HCT116 (cell line): ENCODE results near the gene ACBD6. TPM values are rescaled to one million over a fixed set of nuclear protein-coding genes. Genes with fewer than 3 reads are reported as not detected.
A peak's percentile ranks its signal among the peaks of the same experiment; 100 is the strongest.

Experiments
- ATAC-seq: fragments of 200-7000 bp; cut with Tn5 transposase; 2 replicates; pipeline ENCODE4 v1.9.1; 2020; ENCODE audit warnings: mild to moderate bottlenecking, moderate library complexity
- BruUV-seq: library from RNA; stranded (reverse); fragments of 400-500 nt; replicated peaks from 2 replicates; lab custom pipeline; 2021; lab: Mats Ljungman, UMichigan
- CTCF ChIA-PET: fragments of 300-600 bp; sonication (Branson Sonifier 250); formaldehyde crosslinking; loops from one replicate; lab custom pipeline; 2021; ENCODE audit warnings: antibody characterized with exemption; lab: Charles Lee
- POLR2A ChIA-PET: fragments of 300-600, 350-600 bp; sonication (Branson Sonifier 250); formaldehyde crosslinking; loops from one replicate; lab custom pipeline; 2021; ENCODE audit warnings: antibody characterized with exemption; lab: Charles Lee
- RAD21 ChIA-PET, 2 experiments: fragments of 300-600 bp; sonication (Branson Sonifier 250); formaldehyde crosslinking; loops; one replicate each; lab custom pipeline; 2023; ENCODE audit warnings: low total read pairs in 2 of 2; ENCODE audit not compliant: uncharacterized antibody in 2 of 2, unreplicated experiment in 2 of 2, low non-redundant PET in 1 of 2; lab: Charles Lee
- DNase-seq: peaks from one replicate; pipeline ENCODE4 v3.0.0-alpha.2; 2010; ENCODE audit warnings: low read depth, low spot score
- H2AFZ ChIP-seq: fragments of 200-600 bp; shearing (Covaris generic), sonication (generic); 2 replicates; pipeline ENCODE4 v1.6.1; 2017; ENCODE audit warnings: low read depth, mixed run types, mixed read lengths, antibody characterized with exemption, low read length; ENCODE audit not compliant: poor library complexity, severe bottlenecking
- H3K27ac ChIP-seq: 2 replicates; pipeline ENCODE4 v1.5.1; 2012; ENCODE audit warnings: low read depth, low read length
- H3K27me3 ChIP-seq: fragments of 200-600 bp; sonication (generic); 2 replicates; pipeline ENCODE4 v1.6.1; 2016; ENCODE audit warnings: mixed run types, low read length, mixed read lengths; ENCODE audit not compliant: insufficient read depth
- H3K36me3 ChIP-seq, 2 experiments: fragments of 200-500 bp in 1 of 2; fragments of 200-600 bp in 1 of 2; sonication (Bioruptor generic) in 1 of 2; sonication (generic) in 1 of 2; 2 replicates each; pipeline versions ENCODE4 v1.5.1 to v1.6.1; 2014 to 2016; ENCODE audit warnings: low read length in 2 of 2, inconsistent platforms in 1 of 2, mixed read lengths in 1 of 2, mixed run types in 1 of 2; ENCODE audit not compliant: insufficient read depth in 2 of 2, control insufficient read depth in 1 of 2
- H3K4me1 ChIP-seq, 2 experiments: fragments of 200-600 bp in 1 of 2; sonication (generic) in 1 of 2; 2 replicates each; pipeline versions ENCODE4 v1.5.1 to v1.6.1; 2012 to 2017; ENCODE audit warnings: low read length in 2 of 2, inconsistent platforms in 1 of 2, mild to moderate bottlenecking in 1 of 2, mixed read lengths in 1 of 2, mixed run types in 1 of 2, moderate library complexity in 1 of 2; ENCODE audit not compliant: insufficient read depth in 2 of 2, control insufficient read depth in 1 of 2
- H3K4me2 ChIP-seq: fragments of 200-600 bp; sonication (generic); 2 replicates; pipeline ENCODE4 v1.6.1; 2017; ENCODE audit warnings: mixed run types, low read length, mixed read lengths
- H3K4me3 ChIP-seq, 2 experiments: fragments of 200-600 bp in 1 of 2; sonication (generic) in 1 of 2; replicated peaks in 1 of 2; 2 replicates each; pipeline ENCODE4 v1.5.1; 2011 to 2016; ENCODE audit warnings: low read length in 2 of 2, control low read depth in 1 of 2, low read depth in 1 of 2, mild to moderate bottlenecking in 1 of 2, mixed read lengths in 1 of 2, mixed run types in 1 of 2
- H3K79me2 ChIP-seq: fragments of 200-600 bp; sonication (generic); 2 replicates; pipeline ENCODE4 v1.6.1; 2017; ENCODE audit warnings: mild to moderate bottlenecking, mixed run types, low read length, moderate library complexity, mixed read lengths; ENCODE audit not compliant: insufficient read depth
- H3K9ac ChIP-seq: fragments of 200-600 bp; sonication (generic); 2 replicates; pipeline ENCODE4 v1.6.1; 2016; ENCODE audit warnings: low read length, mixed read lengths
- H3K9me2 ChIP-seq: fragments of 200-600 bp; sonication (generic), shearing (Covaris generic); 2 replicates; pipeline ENCODE4 v1.6.1; 2017; ENCODE audit warnings: mixed run types, mild to moderate bottlenecking, moderate library complexity; ENCODE audit not compliant: insufficient read depth
- H3K9me3 ChIP-seq, 2 experiments: fragments of 200-500 bp in 1 of 2; fragments of 200-600 bp in 1 of 2; sonication (Bioruptor generic) in 1 of 2; sonication (generic) in 1 of 2; 2 replicates each; pipeline ENCODE4 v1.6.1; 2014 to 2017; ENCODE audit warnings: low read length in 2 of 2, mixed read lengths in 2 of 2, inconsistent platforms in 1 of 2, low read depth in 1 of 2, mild to moderate bottlenecking in 1 of 2, mixed run types in 1 of 2, moderate library complexity in 1 of 2; ENCODE audit not compliant: control insufficient read depth in 1 of 2, insufficient read depth in 1 of 2
- H4K20me1 ChIP-seq: fragments of 200-600 bp; sonication (generic), shearing (Covaris generic); 2 replicates; pipeline ENCODE4 v1.6.1; 2017; ENCODE audit warnings: mixed run types, mild to moderate bottlenecking, moderate library complexity; ENCODE audit not compliant: insufficient read depth
- CBX3 ChIP-seq: IDR thresholded peaks from 2 replicates; pipeline ENCODE4 v1.6.1; 2012; ENCODE audit warnings: low read depth
- CEBPB ChIP-seq: IDR thresholded peaks from 2 replicates; pipeline ENCODE4 v1.6.1; 2012; ENCODE audit warnings: low read depth
- CTCF ChIP-seq, 3 experiments: fragments of 200-600 bp in 1 of 3; sonication (generic) in 1 of 3; IDR thresholded peaks in 2 of 3; conservative IDR thresholded peaks in 1 of 3; 2 replicates each; pipeline ENCODE4 v1.5.1; 2012 to 2017; ENCODE audit warnings: low read depth in 2 of 3, low read length in 2 of 3, antibody characterized with exemption in 1 of 3, borderline replicate concordance in 1 of 3, control low read depth in 1 of 3, mild to moderate bottlenecking in 1 of 3, mixed read lengths in 1 of 3, mixed run types in 1 of 3, moderate library complexity in 1 of 3; ENCODE audit not compliant: insufficient read depth in 1 of 3
- ELF1 ChIP-seq: IDR thresholded peaks from 2 replicates; pipeline ENCODE4 v1.6.1; 2012; ENCODE audit warnings: low read depth, borderline replicate concordance
- EZH2phosphoT487 ChIP-seq: fragments of 200-600 bp; IDR thresholded peaks from 2 replicates; pipeline ENCODE4 v1.6.1; 2018; ENCODE audit warnings: antibody characterized with exemption, borderline replicate concordance
- FOSL1 ChIP-seq: IDR thresholded peaks from 2 replicates; pipeline ENCODE4 v1.6.1; 2012; ENCODE audit warnings: low read depth
- JUND ChIP-seq: IDR thresholded peaks from 2 replicates; pipeline ENCODE4 v1.6.1; 2012
- POLR2A ChIP-seq: IDR thresholded peaks from 2 replicates; pipeline ENCODE4 v1.7.0; 2011; ENCODE audit warnings: borderline replicate concordance; ENCODE audit not compliant: insufficient read depth, insufficient read length; ENCODE audit errors: extremely low read depth
- POLR2AphosphoS5 ChIP-seq: IDR thresholded peaks from 2 replicates; pipeline ENCODE4 v1.6.1; 2011; ENCODE audit warnings: mild to moderate bottlenecking, low read depth, low read length, moderate library complexity
- REST ChIP-seq: IDR thresholded peaks from 2 replicates; pipeline ENCODE4 v1.6.1; 2012; ENCODE audit warnings: low read depth
- SIN3A ChIP-seq: IDR thresholded peaks from 2 replicates; pipeline ENCODE4 v1.6.1; 2012; ENCODE audit warnings: low read depth
- SP1 ChIP-seq: IDR thresholded peaks from 2 replicates; pipeline ENCODE4 v1.6.1; 2012; ENCODE audit warnings: low read depth
- TCF7L2 ChIP-seq: IDR thresholded peaks from 2 replicates; pipeline ENCODE4 v1.7.0; 2011; ENCODE audit warnings: borderline replicate concordance, inconsistent platforms; ENCODE audit not compliant: insufficient read depth, insufficient read length; ENCODE audit errors: extremely low read depth
- YY1 ChIP-seq: IDR thresholded peaks from 2 replicates; pipeline ENCODE4 v1.6.1; 2011; ENCODE audit warnings: low read length, low read depth, moderate library complexity, mild to moderate bottlenecking; ENCODE audit not compliant: insufficient replicate concordance; ENCODE audit errors: extremely low read depth
- intact Hi-C: fragments of 100-400 bp; cut with micrococcal nuclease; formaldehyde crosslinking; loops from 2 replicates; pipeline ENCODE4 v1.10.0; 2022
- total RNA-seq: library from RNA; stranded (reverse); gene quantifications from one replicate; pipeline ENCODE4 v1.2.1, GENCODE V29; 2021; ENCODE audit not compliant: unreplicated experiment
- TF ChIP-seq, protein P1 (sequence below): IDR thresholded peaks from 2 replicates; pipeline ENCODE4 v1.6.1; 2011; ENCODE audit warnings: mild to moderate bottlenecking, low read length, moderate library complexity; ENCODE audit not compliant: insufficient replicate concordance; ENCODE audit errors: extremely low read depth
- TF ChIP-seq, protein P2 (sequence below): IDR thresholded peaks from 2 replicates; pipeline ENCODE4 v1.6.1; 2012

The ACBD6 gene
- total RNA-seq, 1 experiment from 2014 or later, result 43.2 TPM

DNA sequence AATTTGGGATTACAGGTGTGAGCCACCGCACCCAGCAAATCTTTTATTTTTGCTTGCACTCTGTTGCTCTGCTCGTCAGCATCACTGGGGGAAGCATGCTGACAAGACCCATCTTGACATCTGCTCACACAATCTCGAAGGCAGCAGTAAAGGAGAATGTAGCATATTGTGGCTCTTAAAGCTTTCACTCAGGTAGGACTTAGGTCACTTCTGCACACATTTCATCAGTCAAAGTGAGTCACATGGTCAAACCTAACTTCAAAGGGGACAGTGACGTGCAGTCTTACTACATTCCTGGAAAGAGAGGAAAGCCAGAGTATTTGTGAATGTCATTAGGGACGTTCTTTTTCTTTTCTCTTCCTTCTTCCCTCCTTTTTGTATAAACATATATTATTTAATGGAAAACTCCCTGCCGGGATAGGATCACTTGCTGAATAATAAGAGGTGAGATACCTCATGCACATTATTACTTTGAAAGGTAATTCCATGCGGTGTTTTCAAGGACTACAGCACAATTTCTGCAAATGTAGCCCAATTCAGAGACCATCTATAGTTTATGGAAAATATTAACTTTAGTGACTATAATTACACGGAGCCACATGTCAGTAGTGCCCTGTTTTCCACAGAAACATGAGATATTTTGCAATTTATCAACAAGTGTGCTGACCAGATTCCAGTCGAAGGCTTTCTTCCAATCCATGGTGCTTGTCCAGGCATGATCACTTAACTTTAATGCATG is 19.3 kb upstream of the ACBD6 start:
- Histone ChIP-seq H3K9me2 (no peaks in the 10 kb centered on the region), H3K27ac (no peak overlapping the region), H3K27me3 (no peaks in the 10 kb centered on the region), H3K79me2 (no peaks in the 10 kb centered on the region), H3K4me1 (peaks cover 11 to 12% of the 10 kb centered on the region in 2 experiments), H4K20me1 (no peaks in the 10 kb centered on the region), H3K9me3 (no peaks in the 10 kb centered on the region), H3K4me2 (peak overlapping the region; percentile 47; the same call in 1 of the 2 replicates), H2AFZ (peak overlapping the region; percentile 38), H3K36me3 (no peaks in the 10 kb centered on the region), H3K9ac (no peak overlapping the region), H3K4me3 (no peak overlapping the region)
- RAD21 ChIA-PET, result no interaction called here
- ATAC-seq (peak; percentile 66), DNase-seq (peak; percentile 77)
- peak; percentile 67 for TF ChIP-seq SP1
- TF ChIP-seq CTCF (IDR thresholded peaks at IDR 0.05 in 2 of 3, conservative IDR thresholded peaks at IDR 0.05 in 1 of 3; ENCODE audit: borderline replicate concordance in 1 of 3, insufficient read depth in 1 of 3, low read depth in 2 of 3, low read length in 2 of 3), result no peak
- TF ChIP-seq, protein P1, sequence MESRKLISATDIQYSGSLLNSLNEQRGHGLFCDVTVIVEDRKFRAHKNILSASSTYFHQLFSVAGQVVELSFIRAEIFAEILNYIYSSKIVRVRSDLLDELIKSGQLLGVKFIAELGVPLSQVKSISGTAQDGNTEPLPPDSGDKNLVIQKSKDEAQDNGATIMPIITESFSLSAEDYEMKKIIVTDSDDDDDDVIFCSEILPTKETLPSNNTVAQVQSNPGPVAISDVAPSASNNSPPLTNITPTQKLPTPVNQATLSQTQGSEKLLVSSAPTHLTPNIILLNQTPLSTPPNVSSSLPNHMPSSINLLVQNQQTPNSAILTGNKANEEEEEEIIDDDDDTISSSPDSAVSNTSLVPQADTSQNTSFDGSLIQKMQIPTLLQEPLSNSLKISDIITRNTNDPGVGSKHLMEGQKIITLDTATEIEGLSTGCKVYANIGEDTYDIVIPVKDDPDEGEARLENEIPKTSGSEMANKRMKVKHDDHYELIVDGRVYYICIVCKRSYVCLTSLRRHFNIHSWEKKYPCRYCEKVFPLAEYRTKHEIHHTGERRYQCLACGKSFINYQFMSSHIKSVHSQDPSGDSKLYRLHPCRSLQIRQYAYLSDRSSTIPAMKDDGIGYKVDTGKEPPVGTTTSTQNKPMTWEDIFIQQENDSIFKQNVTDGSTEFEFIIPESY, result no peak
- TF ChIP-seq CEBPB, result peak; percentile 92
- TF ChIP-seq EZH2phosphoT487, result no peak
- no peak for TF ChIP-seq SIN3A
- no peak for TF ChIP-seq POLR2A
- TF ChIP-seq TCF7L2, result peak; percentile 89
- peak; percentile 47; the same call in 1 of the 2 replicates for TF ChIP-seq POLR2AphosphoS5
- TF ChIP-seq CBX3, result peak; percentile 62
- peak; percentile 47; the same call in 1 of the 2 replicates for TF ChIP-seq JUND
- TF ChIP-seq, protein P2, sequence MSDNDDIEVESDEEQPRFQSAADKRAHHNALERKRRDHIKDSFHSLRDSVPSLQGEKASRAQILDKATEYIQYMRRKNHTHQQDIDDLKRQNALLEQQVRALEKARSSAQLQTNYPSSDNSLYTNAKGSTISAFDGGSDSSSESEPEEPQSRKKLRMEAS, result peak; percentile 75
- TF ChIP-seq ELF1, result no peak
- no peak for TF ChIP-seq YY1
- no peak for TF ChIP-seq FOSL1
- no peak for TF ChIP-seq REST
- intact Hi-C loops, result no loop called here
- POLR2A ChIA-PET, result interaction anchor here (1.3 kb wide), 1 partner anchor 19 kb away, joined by 3 read pairs; the partner anchor contains the start of gene ACBD6
- TSS peak; percentile 92 for BruUV-seq
- CTCF ChIA-PET, result no interaction called here
